K562 (cell line): ENCODE measurements around the gene NCAPD2.

Source experiments
- EP300 ChIP-seq: IDR thresholded peaks from 2 replicates; pipeline ENCODE4 v1.6.1; 2012; ENCODE audit warnings: low read length, improper control_type of control experiment
- EZH2 ChIP-seq: IDR thresholded peaks from 2 replicates; pipeline ENCODE4 v1.6.1; 2012; ENCODE audit warnings: low read depth, mild to moderate bottlenecking, inconsistent platforms, low read length, borderline replicate concordance
- MCM5 ChIP-seq: fragments of 450-650 bp; IDR thresholded peaks from 2 replicates; pipeline ENCODE4 v1.6.1; 2016; ENCODE audit warnings: low read depth
- MED1 ChIP-seq: sonication (generic); formaldehyde crosslinking; IDR thresholded peaks from 2 replicates; pipeline ENCODE4 v1.8.1; 2023; ENCODE audit warnings: missing genetic modification reagents, borderline replicate concordance
- NFIC ChIP-seq: fragments of 450-650 bp; IDR thresholded peaks from 2 replicates; pipeline ENCODE4 v1.6.1; 2017; ENCODE audit warnings: mild to moderate bottlenecking, inconsistent platforms
- TF ChIP-seq, protein P1 (sequence below), 3 experiments: IDR thresholded peaks in 2 of 3; conservative IDR thresholded peaks in 1 of 3; 2 replicates each; pipeline ENCODE4 v1.5.1; 2011 to 2012; ENCODE audit warnings: low read length in 3 of 3, mild to moderate bottlenecking in 3 of 3, control low read depth in 2 of 3, improper control_type of control experiment in 1 of 3, inconsistent platforms in 1 of 3, low read depth in 1 of 3, mixed read lengths in 1 of 3, moderate library complexity in 1 of 3; ENCODE audit not compliant: insufficient read depth in 2 of 3
- TF ChIP-seq, protein P2 (sequence below): sonication (generic); formaldehyde crosslinking; IDR thresholded peaks from 2 replicates; pipeline ENCODE4 v1.9.0; 2022; ENCODE audit warnings: mild to moderate bottlenecking, missing genetic modification reagents

DNA sequence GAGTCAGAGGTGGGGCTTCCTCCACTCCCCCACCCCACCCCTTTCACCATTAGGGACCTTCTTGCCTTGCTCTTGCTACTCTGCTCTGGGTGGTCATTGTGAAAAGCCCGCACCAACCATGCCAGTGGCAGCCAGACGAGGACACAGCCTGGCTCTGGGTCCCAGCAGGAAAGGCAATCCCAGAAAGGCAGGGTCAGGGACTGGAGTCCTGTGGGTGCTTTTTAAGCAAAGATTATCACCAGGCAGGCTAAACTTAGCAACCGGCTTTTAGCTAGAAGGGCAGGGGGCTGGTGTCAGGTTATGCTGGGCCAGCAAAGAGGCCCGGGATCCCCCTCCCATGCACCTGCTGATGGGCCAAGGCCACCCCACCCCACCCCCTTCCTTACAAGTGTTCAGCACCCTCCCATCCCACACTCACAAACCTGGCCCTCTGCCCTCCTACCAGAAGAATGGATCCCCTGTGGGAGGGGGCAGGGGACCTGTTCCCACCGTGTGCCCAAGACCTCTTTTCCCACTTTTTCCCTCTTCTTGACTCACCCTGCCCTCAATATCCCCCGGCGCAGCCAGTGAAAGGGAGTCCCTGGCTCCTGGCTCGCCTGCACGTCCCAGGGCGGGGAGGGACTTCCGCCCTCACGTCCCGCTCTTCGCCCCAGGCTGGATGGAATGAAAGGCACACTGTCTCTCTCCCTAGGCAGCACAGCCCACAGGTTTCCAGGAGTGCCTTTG lies 39.2 kb downstream of the NCAPD2 start:
- TF ChIP-seq NFIC (no peak), MED1 (CRISPR knock-in tag) (no peak), EZH2 (no peak), EP300 (no peak), MCM5 (no peak)
- TF ChIP-seq, protein P1, sequence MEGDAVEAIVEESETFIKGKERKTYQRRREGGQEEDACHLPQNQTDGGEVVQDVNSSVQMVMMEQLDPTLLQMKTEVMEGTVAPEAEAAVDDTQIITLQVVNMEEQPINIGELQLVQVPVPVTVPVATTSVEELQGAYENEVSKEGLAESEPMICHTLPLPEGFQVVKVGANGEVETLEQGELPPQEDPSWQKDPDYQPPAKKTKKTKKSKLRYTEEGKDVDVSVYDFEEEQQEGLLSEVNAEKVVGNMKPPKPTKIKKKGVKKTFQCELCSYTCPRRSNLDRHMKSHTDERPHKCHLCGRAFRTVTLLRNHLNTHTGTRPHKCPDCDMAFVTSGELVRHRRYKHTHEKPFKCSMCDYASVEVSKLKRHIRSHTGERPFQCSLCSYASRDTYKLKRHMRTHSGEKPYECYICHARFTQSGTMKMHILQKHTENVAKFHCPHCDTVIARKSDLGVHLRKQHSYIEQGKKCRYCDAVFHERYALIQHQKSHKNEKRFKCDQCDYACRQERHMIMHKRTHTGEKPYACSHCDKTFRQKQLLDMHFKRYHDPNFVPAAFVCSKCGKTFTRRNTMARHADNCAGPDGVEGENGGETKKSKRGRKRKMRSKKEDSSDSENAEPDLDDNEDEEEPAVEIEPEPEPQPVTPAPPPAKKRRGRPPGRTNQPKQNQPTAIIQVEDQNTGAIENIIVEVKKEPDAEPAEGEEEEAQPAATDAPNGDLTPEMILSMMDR (IDR thresholded peaks at IDR 0.05 in 2 of 3, conservative IDR thresholded peaks at IDR 0.05 in 1 of 3; ENCODE audit: insufficient read depth in 2 of 3, low read depth in 1 of 3, low read length in 3 of 3), result no peak
- TF ChIP-seq, protein P2, sequence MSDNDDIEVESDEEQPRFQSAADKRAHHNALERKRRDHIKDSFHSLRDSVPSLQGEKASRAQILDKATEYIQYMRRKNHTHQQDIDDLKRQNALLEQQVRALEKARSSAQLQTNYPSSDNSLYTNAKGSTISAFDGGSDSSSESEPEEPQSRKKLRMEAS, result no peak
